ENCODE measurements around the gene FGD4. TPM values are rescaled to one million over a fixed set of nuclear protein-coding genes. Genes with fewer than 3 reads are reported as not detected.
A peak's percentile ranks its signal among the peaks of the same experiment; 100 is the strongest.

The FGD4 gene
- total and polyA plus RNA-seq, 3 donors from 2014 or later: 51.0 to 90.2 (median 74.9) TPM

DNA sequence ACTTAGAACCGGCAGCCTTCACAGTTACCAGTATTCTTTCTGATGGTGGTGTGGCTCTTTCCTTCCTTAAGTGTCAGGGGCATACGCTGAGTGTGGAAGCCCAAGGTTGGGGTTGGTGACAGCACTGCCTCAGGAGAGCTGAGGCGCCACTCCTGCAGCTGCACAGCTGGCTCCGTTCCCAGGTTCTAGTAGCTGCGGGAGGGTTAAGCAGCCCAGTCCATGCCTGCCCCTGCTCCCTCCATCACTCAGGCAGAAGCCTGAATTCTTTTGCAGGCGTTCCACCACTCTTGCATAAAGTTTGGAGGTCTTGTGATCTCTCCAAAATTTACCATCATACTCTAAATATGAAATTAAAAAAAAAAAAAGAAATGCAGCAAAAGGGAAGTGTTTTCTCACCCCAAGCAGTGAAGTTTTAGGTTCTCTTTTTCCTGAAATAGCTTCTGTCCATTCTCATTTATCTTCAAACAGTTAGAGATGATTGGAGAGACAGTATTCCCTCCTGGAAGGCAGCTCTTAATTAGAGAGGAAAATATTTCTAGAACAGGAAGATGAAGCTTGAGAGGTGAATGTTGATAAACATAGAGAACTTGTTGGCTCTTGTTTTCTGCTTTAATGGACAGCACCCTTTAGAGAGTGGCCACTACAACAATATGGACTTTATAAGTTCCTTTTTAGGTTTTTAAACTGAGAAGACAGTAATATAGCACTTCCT is 136.1 kb downstream of the FGD4 start:
- H3K4me3 ChIP-seq: peak overlapping the region in 1 of 2 donors; percentile 2
- H3K4me1 ChIP-seq: peaks cover 6% of the 10 kb centered on the region
- 6 to 25% methylated on average over 5 to 6 of the region's 6 CpGs for WGBS, 2 donors
- H3K36me3 ChIP-seq (ENCODE audit: low read depth, missing control alignments): no peaks in the 10 kb centered on the region
- peak; percentile 87 for DNase-seq
- TF ChIP-seq POLR2A (IDR thresholded peaks at IDR 0.05): no peak
- TF ChIP-seq, protein P1, sequence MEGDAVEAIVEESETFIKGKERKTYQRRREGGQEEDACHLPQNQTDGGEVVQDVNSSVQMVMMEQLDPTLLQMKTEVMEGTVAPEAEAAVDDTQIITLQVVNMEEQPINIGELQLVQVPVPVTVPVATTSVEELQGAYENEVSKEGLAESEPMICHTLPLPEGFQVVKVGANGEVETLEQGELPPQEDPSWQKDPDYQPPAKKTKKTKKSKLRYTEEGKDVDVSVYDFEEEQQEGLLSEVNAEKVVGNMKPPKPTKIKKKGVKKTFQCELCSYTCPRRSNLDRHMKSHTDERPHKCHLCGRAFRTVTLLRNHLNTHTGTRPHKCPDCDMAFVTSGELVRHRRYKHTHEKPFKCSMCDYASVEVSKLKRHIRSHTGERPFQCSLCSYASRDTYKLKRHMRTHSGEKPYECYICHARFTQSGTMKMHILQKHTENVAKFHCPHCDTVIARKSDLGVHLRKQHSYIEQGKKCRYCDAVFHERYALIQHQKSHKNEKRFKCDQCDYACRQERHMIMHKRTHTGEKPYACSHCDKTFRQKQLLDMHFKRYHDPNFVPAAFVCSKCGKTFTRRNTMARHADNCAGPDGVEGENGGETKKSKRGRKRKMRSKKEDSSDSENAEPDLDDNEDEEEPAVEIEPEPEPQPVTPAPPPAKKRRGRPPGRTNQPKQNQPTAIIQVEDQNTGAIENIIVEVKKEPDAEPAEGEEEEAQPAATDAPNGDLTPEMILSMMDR (IDR thresholded peaks at IDR 0.05): no peak
- no peaks in the 10 kb centered on the region for H3K27me3 ChIP-seq
- intact Hi-C loops (cut with DNase I; ENCODE audit: low total_unique reads): no loop called here
- H3K27ac ChIP-seq: peak overlapping the region; percentile 60 to 80
- H3K9me3 ChIP-seq: no peaks in the 10 kb centered on the region

DNA sequence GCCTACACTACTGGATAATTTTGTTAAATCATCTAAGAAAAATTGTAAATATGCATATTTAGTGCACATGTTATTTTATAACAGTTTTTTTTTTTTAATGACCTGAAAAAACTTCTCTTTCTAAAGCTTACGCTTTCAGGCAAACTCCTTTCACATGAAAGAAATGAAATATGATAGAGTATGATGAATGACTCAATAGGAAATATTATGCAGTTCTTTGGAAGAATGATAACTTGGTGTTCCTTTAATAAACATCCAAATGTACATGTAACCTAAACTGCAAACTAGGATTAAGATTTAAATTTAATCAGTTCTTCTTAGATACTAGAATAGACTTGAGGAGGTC is 136.6 kb downstream of the FGD4 start:
- intact Hi-C loops (cut with DNase I; ENCODE audit: low total_unique reads): no loop called here
- no peaks in the 10 kb centered on the region for H3K9me3 ChIP-seq

DNA sequence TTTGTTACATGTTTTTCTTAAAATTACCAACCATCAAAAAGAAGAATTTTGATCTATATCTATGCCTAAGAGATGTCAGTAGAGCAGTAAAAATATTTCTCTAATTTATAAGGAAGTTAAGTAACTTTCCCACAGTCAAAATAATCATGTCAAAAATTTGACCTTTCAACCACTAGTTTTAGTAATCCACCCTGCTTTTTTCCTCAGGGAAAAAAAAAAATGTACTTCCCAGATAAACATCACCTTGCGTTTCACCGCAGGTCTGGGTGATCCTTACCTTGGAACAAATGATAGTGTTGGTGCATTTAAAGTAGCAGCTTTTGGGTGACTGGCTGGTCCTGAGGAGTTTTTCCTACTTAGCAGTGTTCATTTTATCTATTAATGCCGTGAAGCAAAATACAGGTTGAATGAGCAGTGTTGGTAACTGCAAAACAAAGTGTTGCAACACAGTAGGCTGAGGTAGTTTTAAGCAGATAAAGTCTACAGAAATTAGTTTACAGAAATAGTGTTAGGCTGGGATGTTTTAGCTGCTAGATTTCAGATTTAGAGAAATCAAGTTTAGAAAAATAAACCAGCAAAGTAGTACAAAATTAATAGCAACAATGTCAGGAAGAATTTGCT is 142.5 kb downstream of the FGD4 start:
- no peak for DNase-seq
- Histone ChIP-seq H3K27ac (peak overlapping the region; percentile 15 to 18), H3K27me3 (no peaks in the 10 kb centered on the region), H3K4me1 (peaks cover 24% of the 10 kb centered on the region), H3K4me3 (no peak overlapping the region), H3K9me3 (no peaks in the 10 kb centered on the region), H3K36me3 (ENCODE audit: low read depth, missing control alignments) (no peaks in the 10 kb centered on the region)
- intact Hi-C loops (cut with DNase I; ENCODE audit: low total_unique reads): no loop called here
- 69 to 77% methylated on average over 3 of the region's 3 CpGs for WGBS, 2 donors
- TF ChIP-seq POLR2A (IDR thresholded peaks at IDR 0.05): no peak
- TF ChIP-seq, protein P1 (IDR thresholded peaks at IDR 0.05): no peak

More for the DNA sequence above, 136.6 kb downstream of the FGD4 start:
- 44 to 54% methylated on average over 1 of the region's 1 CpG for WGBS, 2 donors
- Histone ChIP-seq H3K4me3 (no peak overlapping the region), H3K27ac (peak overlapping the region; percentile 60 to 80), H3K27me3 (no peaks in the 10 kb centered on the region), H3K36me3 (ENCODE audit: low read depth, missing control alignments) (no peaks in the 10 kb centered on the region), H3K4me1 (peaks cover 6% of the 10 kb centered on the region)
- DNase-seq: no peak
- TF ChIP-seq, protein P1 (IDR thresholded peaks at IDR 0.05): no peak
- no peak for TF ChIP-seq POLR2A (IDR thresholded peaks at IDR 0.05)

DNA sequence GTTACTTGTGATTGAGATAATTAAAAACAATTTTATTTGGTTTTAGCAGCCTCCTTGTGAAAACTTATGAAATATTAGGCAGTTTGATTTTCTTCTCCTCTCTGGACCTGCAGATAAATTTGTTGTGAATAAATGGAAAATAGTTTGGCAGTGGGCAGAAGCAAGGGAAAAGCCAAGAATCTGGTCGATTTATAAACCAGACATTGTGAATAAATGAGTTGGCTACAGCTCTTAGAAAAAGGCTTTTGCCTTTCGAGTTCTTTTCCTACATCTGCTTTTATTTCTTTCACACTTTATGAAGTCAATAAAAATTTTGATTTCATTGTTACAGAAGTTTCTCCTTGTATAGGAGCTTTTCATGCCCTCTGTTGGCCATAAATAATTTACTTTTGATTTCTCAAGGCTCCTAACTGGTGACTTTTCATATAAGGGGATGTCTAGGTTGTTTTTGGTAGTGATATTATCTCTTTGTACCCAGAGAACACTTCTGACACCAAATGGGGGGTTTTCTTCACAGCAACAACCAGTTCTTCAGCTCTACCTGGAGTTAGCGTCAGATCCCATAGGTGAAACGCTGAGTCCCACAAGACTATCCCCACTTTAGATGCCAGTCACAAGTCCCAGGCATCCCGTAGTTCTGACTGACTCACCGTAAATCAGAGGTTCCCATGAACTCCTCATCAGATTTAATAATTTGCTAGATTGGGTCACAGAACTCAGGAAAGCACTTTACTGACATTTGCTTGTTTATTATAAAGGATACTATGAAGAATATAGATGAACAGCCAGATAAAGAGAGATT is 143.3 kb downstream of the FGD4 start:
- H3K4me1 ChIP-seq: peaks cover 24% of the 10 kb centered on the region
- no peak overlapping the region for H3K4me3 ChIP-seq
- DNase-seq: no peak
- no peaks in the 10 kb centered on the region for H3K9me3 ChIP-seq
- H3K36me3 ChIP-seq (ENCODE audit: low read depth, missing control alignments): no peaks in the 10 kb centered on the region
- peak overlapping the region in 1 of 2 donors; percentile 15 for H3K27ac ChIP-seq
- 72 to 81% methylated on average over 6 of the region's 6 CpGs for WGBS, 2 donors
- intact Hi-C loops (cut with DNase I; ENCODE audit: low total_unique reads): no loop called here
- TF ChIP-seq, protein P1 (IDR thresholded peaks at IDR 0.05): no peak
- no peak for TF ChIP-seq POLR2A (IDR thresholded peaks at IDR 0.05)
- no peaks in the 10 kb centered on the region for H3K27me3 ChIP-seq

All from testis (tissue), 3 donors.